ENCODE measurements around the gene PTPN4. TPM values are rescaled to one million over a fixed set of nuclear protein-coding genes. Genes with fewer than 3 reads are reported as not detected.
"Not testable (repeated sequence)": the region's sequence is repeated elsewhere in the genome, so short reads cannot be mapped to it uniquely, and the experiment has no call there.

PTPN4 gene
- total and polyA plus RNA-seq, 2 experiments from 2014 or later: 41.6 to 90.4 TPM

DNA sequence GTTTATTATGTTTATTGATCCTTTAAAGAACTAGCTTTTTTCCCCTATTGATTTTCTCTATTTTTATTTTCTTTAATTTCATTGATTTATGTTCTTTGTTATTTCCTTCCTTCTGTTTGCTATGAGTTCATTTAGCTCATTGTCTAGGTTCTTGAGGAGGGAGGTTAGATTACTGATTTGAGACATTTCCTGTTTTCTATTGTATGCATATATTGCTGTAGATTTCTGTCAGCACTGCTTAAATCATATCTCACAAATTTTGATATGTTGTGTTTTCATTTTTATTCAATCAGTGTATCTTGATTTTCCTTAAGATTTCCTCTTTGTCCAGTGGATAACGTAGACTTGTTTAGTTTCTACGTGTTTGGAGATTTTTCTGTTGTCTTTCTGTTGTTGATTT, 43.4 kb downstream of the PTPN4 start (continued):
- TF ChIP-seq, protein P1, sequence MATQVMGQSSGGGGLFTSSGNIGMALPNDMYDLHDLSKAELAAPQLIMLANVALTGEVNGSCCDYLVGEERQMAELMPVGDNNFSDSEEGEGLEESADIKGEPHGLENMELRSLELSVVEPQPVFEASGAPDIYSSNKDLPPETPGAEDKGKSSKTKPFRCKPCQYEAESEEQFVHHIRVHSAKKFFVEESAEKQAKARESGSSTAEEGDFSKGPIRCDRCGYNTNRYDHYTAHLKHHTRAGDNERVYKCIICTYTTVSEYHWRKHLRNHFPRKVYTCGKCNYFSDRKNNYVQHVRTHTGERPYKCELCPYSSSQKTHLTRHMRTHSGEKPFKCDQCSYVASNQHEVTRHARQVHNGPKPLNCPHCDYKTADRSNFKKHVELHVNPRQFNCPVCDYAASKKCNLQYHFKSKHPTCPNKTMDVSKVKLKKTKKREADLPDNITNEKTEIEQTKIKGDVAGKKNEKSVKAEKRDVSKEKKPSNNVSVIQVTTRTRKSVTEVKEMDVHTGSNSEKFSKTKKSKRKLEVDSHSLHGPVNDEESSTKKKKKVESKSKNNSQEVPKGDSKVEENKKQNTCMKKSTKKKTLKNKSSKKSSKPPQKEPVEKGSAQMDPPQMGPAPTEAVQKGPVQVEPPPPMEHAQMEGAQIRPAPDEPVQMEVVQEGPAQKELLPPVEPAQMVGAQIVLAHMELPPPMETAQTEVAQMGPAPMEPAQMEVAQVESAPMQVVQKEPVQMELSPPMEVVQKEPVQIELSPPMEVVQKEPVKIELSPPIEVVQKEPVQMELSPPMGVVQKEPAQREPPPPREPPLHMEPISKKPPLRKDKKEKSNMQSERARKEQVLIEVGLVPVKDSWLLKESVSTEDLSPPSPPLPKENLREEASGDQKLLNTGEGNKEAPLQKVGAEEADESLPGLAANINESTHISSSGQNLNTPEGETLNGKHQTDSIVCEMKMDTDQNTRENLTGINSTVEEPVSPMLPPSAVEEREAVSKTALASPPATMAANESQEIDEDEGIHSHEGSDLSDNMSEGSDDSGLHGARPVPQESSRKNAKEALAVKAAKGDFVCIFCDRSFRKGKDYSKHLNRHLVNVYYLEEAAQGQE (IDR thresholded peaks at IDR 0.05; ENCODE audit: unreplicated experiment): no peak
- no peak for TF ChIP-seq STAT1 (IDR thresholded peaks at IDR 0.05; ENCODE audit: unreplicated experiment)
- TF ChIP-seq, protein P2, sequence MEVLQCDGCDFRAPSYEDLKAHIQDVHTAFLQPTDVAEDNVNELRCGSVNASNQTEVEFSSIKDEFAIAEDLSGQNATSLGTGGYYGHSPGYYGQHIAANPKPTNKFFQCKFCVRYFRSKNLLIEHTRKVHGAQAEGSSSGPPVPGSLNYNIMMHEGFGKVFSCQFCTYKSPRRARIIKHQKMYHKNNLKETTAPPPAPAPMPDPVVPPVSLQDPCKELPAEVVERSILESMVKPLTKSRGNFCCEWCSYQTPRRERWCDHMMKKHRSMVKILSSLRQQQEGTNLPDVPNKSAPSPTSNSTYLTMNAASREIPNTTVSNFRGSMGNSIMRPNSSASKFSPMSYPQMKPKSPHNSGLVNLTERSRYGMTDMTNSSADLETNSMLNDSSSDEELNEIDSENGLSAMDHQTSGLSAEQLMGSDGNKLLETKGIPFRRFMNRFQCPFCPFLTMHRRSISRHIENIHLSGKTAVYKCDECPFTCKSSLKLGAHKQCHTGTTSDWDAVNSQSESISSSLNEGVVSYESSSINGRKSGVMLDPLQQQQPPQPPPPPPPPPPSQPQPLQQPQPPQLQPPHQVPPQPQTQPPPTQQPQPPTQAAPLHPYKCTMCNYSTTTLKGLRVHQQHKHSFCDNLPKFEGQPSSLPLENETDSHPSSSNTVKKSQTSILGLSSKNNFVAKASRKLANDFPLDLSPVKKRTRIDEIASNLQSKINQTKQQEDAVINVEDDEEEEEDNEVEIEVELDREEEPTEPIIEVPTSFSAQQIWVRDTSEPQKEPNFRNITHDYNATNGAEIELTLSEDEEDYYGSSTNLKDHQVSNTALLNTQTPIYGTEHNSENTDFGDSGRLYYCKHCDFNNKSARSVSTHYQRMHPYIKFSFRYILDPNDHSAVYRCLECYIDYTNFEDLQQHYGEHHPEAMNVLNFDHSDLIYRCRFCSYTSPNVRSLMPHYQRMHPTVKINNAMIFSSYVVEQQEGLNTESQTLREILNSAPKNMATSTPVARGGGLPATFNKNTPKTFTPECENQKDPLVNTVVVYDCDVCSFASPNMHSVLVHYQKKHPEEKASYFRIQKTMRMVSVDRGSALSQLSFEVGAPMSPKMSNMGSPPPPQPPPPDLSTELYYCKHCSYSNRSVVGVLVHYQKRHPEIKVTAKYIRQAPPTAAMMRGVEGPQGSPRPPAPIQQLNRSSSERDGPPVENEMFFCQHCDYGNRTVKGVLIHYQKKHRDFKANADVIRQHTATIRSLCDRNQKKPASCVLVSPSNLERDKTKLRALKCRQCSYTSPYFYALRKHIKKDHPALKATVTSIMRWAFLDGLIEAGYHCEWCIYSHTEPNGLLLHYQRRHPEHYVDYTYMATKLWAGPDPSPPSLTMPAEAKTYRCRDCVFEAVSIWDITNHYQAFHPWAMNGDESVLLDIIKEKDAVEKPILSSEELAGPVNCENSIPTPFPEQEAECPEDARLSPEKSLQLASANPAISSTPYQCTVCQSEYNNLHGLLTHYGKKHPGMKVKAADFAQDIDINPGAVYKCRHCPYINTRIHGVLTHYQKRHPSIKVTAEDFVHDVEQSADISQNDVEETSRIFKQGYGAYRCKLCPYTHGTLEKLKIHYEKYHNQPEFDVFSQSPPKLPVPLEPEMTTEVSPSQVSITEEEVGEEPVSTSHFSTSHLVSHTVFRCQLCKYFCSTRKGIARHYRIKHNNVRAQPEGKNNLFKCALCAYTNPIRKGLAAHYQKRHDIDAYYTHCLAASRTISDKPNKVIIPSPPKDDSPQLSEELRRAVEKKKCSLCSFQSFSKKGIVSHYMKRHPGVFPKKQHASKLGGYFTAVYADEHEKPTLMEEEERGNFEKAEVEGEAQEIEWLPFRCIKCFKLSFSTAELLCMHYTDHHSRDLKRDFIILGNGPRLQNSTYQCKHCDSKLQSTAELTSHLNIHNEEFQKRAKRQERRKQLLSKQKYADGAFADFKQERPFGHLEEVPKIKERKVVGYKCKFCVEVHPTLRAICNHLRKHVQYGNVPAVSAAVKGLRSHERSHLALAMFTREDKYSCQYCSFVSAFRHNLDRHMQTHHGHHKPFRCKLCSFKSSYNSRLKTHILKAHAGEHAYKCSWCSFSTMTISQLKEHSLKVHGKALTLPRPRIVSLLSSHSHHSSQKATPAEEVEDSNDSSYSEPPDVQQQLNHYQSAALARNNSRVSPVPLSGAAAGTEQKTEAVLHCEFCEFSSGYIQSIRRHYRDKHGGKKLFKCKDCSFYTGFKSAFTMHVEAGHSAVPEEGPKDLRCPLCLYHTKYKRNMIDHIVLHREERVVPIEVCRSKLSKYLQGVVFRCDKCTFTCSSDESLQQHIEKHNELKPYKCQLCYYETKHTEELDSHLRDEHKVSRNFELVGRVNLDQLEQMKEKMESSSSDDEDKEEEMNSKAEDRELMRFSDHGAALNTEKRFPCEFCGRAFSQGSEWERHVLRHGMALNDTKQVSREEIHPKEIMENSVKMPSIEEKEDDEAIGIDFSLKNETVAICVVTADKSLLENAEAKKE (CRISPR knock-in tag; IDR thresholded peaks at IDR 0.05): no peak
- TF ChIP-seq ZNF331 (CRISPR knock-in tag; IDR thresholded peaks at IDR 0.05; ENCODE audit: low read depth): no peak
- no peak for TF ChIP-seq JUNB (IDR thresholded peaks at IDR 0.05; ENCODE audit: unreplicated experiment)
- TF ChIP-seq POLR2AphosphoS5 (IDR thresholded peaks at IDR 0.05; ENCODE audit: low read depth): no peak

- H3K27me3 Mint-ChIP-seq (ENCODE audit: insufficient read depth, low read depth, poor library complexity); DNase-seq (ENCODE audit: low spot score); H3F3A ChIP-seq (replicated peaks; ENCODE audit: low read depth); H3K4me3 ChIP-seq; H3K9me2 ChIP-seq (ENCODE audit: insufficient read depth); H3K4me2 ChIP-seq; ATAC-seq; H3K36me3 ChIP-seq (ENCODE audit: insufficient read depth); H2AFZ ChIP-seq; H3K27ac Mint-ChIP-seq; H4K20me1 ChIP-seq (replicated peaks; ENCODE audit: insufficient read depth); H3K27me3 ChIP-seq (ENCODE audit: insufficient read depth); H3K27ac ChIP-seq (ENCODE audit: low read depth): not testable (repeated sequence)
- Mint-ChIP-seq H3K4me3 (peak overlapping the region; percentile 32; the same call in 1 of the 3 replicates), H3K4me1 (peaks cover 77% of the 10 kb centered on the region), H3K36me3 (ENCODE audit: low read depth) (peaks cover 37% of the 10 kb centered on the region), H3K9me3 (peaks cover 24% of the 10 kb centered on the region)
- Histone ChIP-seq H3K79me2 (replicated peaks; ENCODE audit: insufficient read depth) (peaks cover 100% of the 10 kb centered on the region), H3K4me1 (ENCODE audit: insufficient read depth) (peaks cover 48% of the 10 kb centered on the region)
Observed at GRCh38 chr2:119804409-119804808, 44.7 kb downstream of the PTPN4 start.

All from GM23338 (cell line).